H1 (cell line): ENCODE results near the gene PLEKHA4. TPM values are rescaled to one million over a fixed set of nuclear protein-coding genes. Genes with fewer than 3 reads are reported as not detected.

ENCODE experiments used
- CTCF ChIA-PET: fragments of 300-600 bp; sonication (Branson Sonifier 250); formaldehyde crosslinking; loops from one replicate; lab custom pipeline; 2021; ENCODE audit not compliant: partially characterized antibody; lab: Charles Lee
- POLR2A ChIA-PET: fragments of 300-600 bp; sonication (Branson Sonifier 250); formaldehyde crosslinking; loops from one replicate; lab custom pipeline; 2021; ENCODE audit warnings: inconsistent platforms; ENCODE audit not compliant: partially characterized antibody; lab: Charles Lee
- DNase-seq, 2 experiments: peaks; one replicate each; pipeline versions ENCODE4 v3.0.0 to v3.0.0-alpha.2; 2010 to 2022; ENCODE audit warnings: low spot score in 2 of 2, low read depth in 1 of 2, mixed read lengths in 1 of 2
- FAIRE-seq: peaks from 2 replicates; lab custom pipeline; 2011; peaks lifted over from hg19 to GRCh38; lab: Jason Lieb, UNC
- H2AFZ ChIP-seq: 2 replicates; pipeline ENCODE4 v1.8.1; 2012; ENCODE audit warnings: low read length, inconsistent platforms
- H2AK5ac ChIP-seq: 2 replicates; pipeline ENCODE4 v1.6.1; 2013; ENCODE audit warnings: low read depth, low read length
- H2BK120ac ChIP-seq: replicated peaks from 2 replicates; pipeline ENCODE3; 2013; ENCODE audit warnings: low read depth, low read length, inconsistent platforms
- H2BK12ac ChIP-seq: 2 replicates; pipeline ENCODE4 v1.6.1; 2013; ENCODE audit warnings: low read depth, low read length
- H2BK15ac ChIP-seq: 2 replicates; pipeline ENCODE4 v1.6.1; 2013; ENCODE audit warnings: low read length
- H2BK20ac ChIP-seq: 2 replicates; pipeline ENCODE4 v1.6.1; 2013; ENCODE audit warnings: low read length
- H2BK5ac ChIP-seq: 2 replicates; pipeline ENCODE4 v1.6.1; 2013; ENCODE audit warnings: low read depth, low read length
- H3K14ac ChIP-seq: 2 replicates; pipeline ENCODE4 v1.6.1; 2013; ENCODE audit warnings: inconsistent platforms; ENCODE audit not compliant: insufficient read length
- H3K18ac ChIP-seq: 2 replicates; pipeline ENCODE4 v1.6.1; 2013; ENCODE audit warnings: low read length; ENCODE audit errors: extremely low read depth
- H3K23ac ChIP-seq: 2 replicates; pipeline ENCODE4 v1.6.1; 2013; ENCODE audit warnings: inconsistent platforms; ENCODE audit not compliant: insufficient read length
- H3K23me2 ChIP-seq: 2 replicates; pipeline ENCODE4 v1.6.1; 2013; ENCODE audit warnings: low read depth, low read length
- H3K27ac ChIP-seq: 2 replicates; pipeline ENCODE4 v1.6.1; 2011; ENCODE audit warnings: low read depth, low read length, inconsistent platforms
- H3K27me3 ChIP-seq, 4 experiments: replicated peaks in 1 of 4; 1 replicate in 1 of 4; 2 replicates in 3 of 4; pipeline versions ENCODE4 v1.6.1 to v1.8.1; 2011 to 2013; ENCODE audit warnings: low read length in 3 of 4, mild to moderate bottlenecking in 3 of 4, inconsistent platforms in 2 of 4, mixed read lengths in 2 of 4, moderate library complexity in 1 of 4; ENCODE audit not compliant: control insufficient read depth in 3 of 4, insufficient read depth in 3 of 4; ENCODE audit errors: extremely low read depth in 1 of 4
- H3K36me3 ChIP-seq, 4 experiments: 2 replicates each; pipeline versions ENCODE4 v1.6.1 to v1.8.1; 2011 to 2013; ENCODE audit warnings: mild to moderate bottlenecking in 4 of 4, low read length in 3 of 4, moderate library complexity in 2 of 4, control low read depth in 1 of 4, inconsistent platforms in 1 of 4; ENCODE audit not compliant: insufficient read depth in 4 of 4, control insufficient read depth in 2 of 4
- H3K4ac ChIP-seq: replicated peaks from 2 replicates; pipeline ENCODE3; 2013; ENCODE audit warnings: low read length, low read depth, mixed read lengths, inconsistent platforms; ENCODE audit not compliant: insufficient read length
- H3K4me1 ChIP-seq, 4 experiments: replicated peaks in 1 of 4; 1 replicate in 1 of 4; 2 replicates in 3 of 4; pipeline versions ENCODE4 v1.6.1 to v1.8.1; 2011 to 2013; ENCODE audit warnings: low read length in 3 of 4, inconsistent platforms in 2 of 4, mixed read lengths in 1 of 4; ENCODE audit not compliant: insufficient read depth in 4 of 4, control insufficient read depth in 3 of 4
- H3K4me2 ChIP-seq, 2 experiments: 2 replicates each; pipeline versions ENCODE4 v1.6.1 to v1.8.1; 2011 to 2013; ENCODE audit warnings: low read depth in 2 of 2, low read length in 2 of 2, control low read depth in 1 of 2, inconsistent platforms in 1 of 2, mild to moderate bottlenecking in 1 of 2; ENCODE audit not compliant: insufficient read depth in 1 of 2
- H3K4me3 ChIP-seq, 4 experiments: fragments of 200-600, 300-600 bp in 1 of 4; sonication (generic), shearing (Covaris generic), sonication (Bioruptor Twin) in 1 of 4; 2 replicates each; pipeline versions ENCODE4 v1.5.1 to v1.8.1; 2011 to 2016; ENCODE audit warnings: low read length in 4 of 4, low read depth in 3 of 4, control low read depth in 2 of 4, inconsistent platforms in 2 of 4, mild to moderate bottlenecking in 2 of 4, mixed read lengths in 1 of 4, moderate library complexity in 1 of 4; ENCODE audit not compliant: insufficient read depth in 2 of 4; ENCODE audit errors: extremely low read depth in 1 of 4
- H3K56ac ChIP-seq: replicated peaks from 2 replicates; pipeline ENCODE3; 2013; ENCODE audit warnings: low read depth, mild to moderate bottlenecking, mixed read lengths, low read length, inconsistent platforms; ENCODE audit not compliant: insufficient read length
- H3K79me1 ChIP-seq: 2 replicates; pipeline ENCODE4 v1.6.1; 2013; ENCODE audit warnings: low read depth, low read length, control low read depth
- H3K79me2 ChIP-seq, 2 experiments: 2 replicates each; pipeline versions ENCODE4 v1.6.1 to v1.8.1; 2012 to 2013; ENCODE audit warnings: low read length in 2 of 2, mild to moderate bottlenecking in 2 of 2, inconsistent platforms in 1 of 2; ENCODE audit not compliant: insufficient read depth in 2 of 2, control insufficient read depth in 1 of 2
- H3K9ac ChIP-seq, 4 experiments: replicated peaks in 1 of 4; 1 replicate in 1 of 4; 2 replicates in 3 of 4; pipeline versions ENCODE4 v1.6.1 to v1.8.1; 2011 to 2013; ENCODE audit warnings: low read depth in 3 of 4, low read length in 3 of 4, control low read depth in 2 of 4, mild to moderate bottlenecking in 2 of 4, moderate library complexity in 2 of 4, inconsistent platforms in 1 of 4; ENCODE audit errors: extremely low read depth in 1 of 4
- H3K9me3 ChIP-seq, 2 experiments: 2 replicates each; pipeline versions ENCODE4 v1.6.1 to v1.8.1; 2012 to 2013; ENCODE audit warnings: mild to moderate bottlenecking in 2 of 2, moderate library complexity in 2 of 2, control low read depth in 1 of 2, inconsistent platforms in 1 of 2, low read depth in 1 of 2, low read length in 1 of 2, mixed read lengths in 1 of 2; ENCODE audit not compliant: insufficient read depth in 2 of 2
- H4K20me1 ChIP-seq, 2 experiments: replicated peaks in 1 of 2; 2 replicates each; pipeline versions ENCODE3 to v1.8.1; 2011 to 2013; ENCODE audit warnings: inconsistent platforms in 2 of 2, low read length in 2 of 2, mild to moderate bottlenecking in 1 of 2; ENCODE audit not compliant: insufficient read depth in 2 of 2, control insufficient read depth in 1 of 2
- H4K5ac ChIP-seq: 2 replicates; pipeline ENCODE4 v1.6.1; 2013; ENCODE audit warnings: low read length, low read depth, mixed read lengths, inconsistent platforms; ENCODE audit not compliant: insufficient read length
- H4K8ac ChIP-seq: 2 replicates; pipeline ENCODE4 v1.8.0; 2013; ENCODE audit warnings: mild to moderate bottlenecking, moderate library complexity, low read length, inconsistent platforms; ENCODE audit not compliant: insufficient read depth; ENCODE audit errors: extremely low read depth
- H4K91ac ChIP-seq: replicated peaks from 2 replicates; pipeline ENCODE3; 2013; ENCODE audit warnings: low read length, mixed read lengths, inconsistent platforms; ENCODE audit not compliant: insufficient read length
- BCL11A ChIP-seq, 2 experiments: IDR thresholded peaks; one replicate each; pipeline ENCODE4 v1.6.1; 2011; ENCODE audit warnings: low read depth in 2 of 2, low read length in 2 of 2, mild to moderate bottlenecking in 2 of 2
- MAFK ChIP-seq: IDR thresholded peaks from 2 replicates; pipeline ENCODE4 v1.6.1; 2012; ENCODE audit warnings: low read depth, mild to moderate bottlenecking, improper control_type of control experiment, low read length
- NRF1 ChIP-seq: IDR thresholded peaks from 2 replicates; pipeline ENCODE4 v1.6.1; 2011; ENCODE audit warnings: mild to moderate bottlenecking, low read depth, low read length, improper control_type of control experiment
- RAD21 ChIP-seq, 2 experiments: IDR thresholded peaks in 1 of 2; conservative IDR thresholded peaks in 1 of 2; 2 replicates each; pipeline ENCODE4 v1.6.1; 2011; ENCODE audit warnings: low read depth in 2 of 2, low read length in 2 of 2, improper control_type of control experiment in 1 of 2, inconsistent platforms in 1 of 2, mild to moderate bottlenecking in 1 of 2, moderate library complexity in 1 of 2
- RBBP5 ChIP-seq: IDR thresholded peaks from 2 replicates; pipeline ENCODE4 v1.7.1; 2012; ENCODE audit warnings: low read depth, mild to moderate bottlenecking, inconsistent platforms, low read length, moderate library complexity, borderline replicate concordance
- whole genome bisulfite sequencing, 2 experiments: shearing (Covaris generic) in 1 of 2; methylation state at CpG; one replicate each; pipeline versions ENCODE4 v1.1.6 to v1.1.7; 2013 to 2015; ENCODE audit warnings: low lambda C conversion rate in 2 of 2, mixed read lengths in 2 of 2, inconsistent platforms in 1 of 2, low coverage in 1 of 2, missing lambda C conversion rate in 1 of 2; ENCODE audit not compliant: insufficient replicate concordance in 2 of 2, insufficient coverage in 1 of 2, insufficient read length in 1 of 2; ENCODE audit errors: extremely low coverage in 1 of 2, missing lambda C conversion rate in 1 of 2; 5-methylcytosine and 5-hydroxymethylcytosine counted together
- polyA plus RNA-seq, 7 experiments: library from polyadenylated mRNA; depleted of rRNA in 3 of 7; stranded (reverse) in 5 of 7; unstranded in 2 of 7; fragments of >200 nt in 5 of 7; fragments of 200-250 nt in 2 of 7; gene quantifications; 1 replicate in 5 of 7; 2 replicates in 1 of 7; 4 replicates in 1 of 7; pipeline versions ENCODE4 v1.2.1 to v1.2.3, GENCODE V29; 2011 to 2013; ENCODE audit warnings: missing spikeins in 2 of 7, mixed read lengths in 2 of 7
- total RNA-seq: library from RNA; stranded (reverse); fragmentation: NEBNext Ultra II Directional; extraction: Animal tissue kit (Norgen Biotek cat#: 25700); gene quantifications from 2 replicates; pipeline ENCODE4 v1.2.1, GENCODE V29; 2021

The PLEKHA4 gene
- total and polyA plus RNA-seq, 2 of the 8 experiments (the other 6 are each of a cell fraction or from before 2014, with no cell fraction given), result 8.2 to 18.0 TPM

DNA sequence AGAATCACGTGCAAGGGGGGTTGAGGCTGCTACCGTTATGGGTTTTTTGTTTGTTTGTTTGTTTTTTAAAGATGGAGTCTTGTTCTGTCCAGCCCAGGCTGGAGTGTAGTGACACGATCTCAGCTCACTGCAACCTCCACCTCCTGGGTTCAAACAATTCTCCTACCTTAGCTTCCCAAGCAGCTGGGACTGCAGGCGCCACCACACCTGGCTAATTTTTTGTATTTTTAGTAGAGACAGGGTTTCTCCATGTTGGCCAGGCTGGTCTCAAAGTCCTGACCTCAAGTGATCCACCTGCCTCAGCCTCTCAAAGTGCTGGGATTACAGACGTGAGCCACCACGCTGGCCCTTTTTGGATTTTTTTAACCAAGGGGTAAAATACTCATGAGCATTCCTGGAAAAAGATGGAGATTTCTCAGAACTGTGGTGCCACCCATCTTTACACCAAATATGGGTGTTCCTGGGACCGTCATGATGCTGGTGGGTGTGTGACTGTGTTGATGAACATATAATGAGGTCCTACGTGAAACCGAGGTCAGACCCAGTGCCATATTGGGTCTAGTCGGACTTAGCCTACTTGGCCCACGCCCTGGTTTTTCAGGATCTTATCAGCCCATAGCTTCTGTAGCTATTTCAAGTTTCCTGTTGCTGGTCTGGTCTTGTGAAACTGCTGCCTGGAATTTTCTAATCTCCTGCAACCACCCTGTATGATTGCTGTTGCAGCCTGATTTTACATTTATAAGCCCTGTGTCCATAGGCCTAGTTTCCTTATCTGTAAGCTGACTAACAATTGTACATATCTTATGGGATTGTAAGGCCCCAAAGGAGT, 10.0 kb upstream of the PLEKHA4 start:
- POLR2A ChIA-PET, result interaction anchor here (1.2 to 6.9 kb wide), 5 partner anchors 10 to 83 kb away, joined by 3 to 75 read pairs (median 7); partner anchors contain the start of gene PLEKHA4
- Histone ChIP-seq H3K56ac (no peak overlapping the region), H3K14ac (no peak overlapping the region), H3K23ac (no peak overlapping the region), H3K36me3 (peaks cover 13 to 30% (median 20%) of the 10 kb centered on the region in 4 experiments; a peak in 7 of 8 replicates), H3K4me3 (no peak overlapping the region), H2AFZ (no peak overlapping the region), H2BK20ac (no peak overlapping the region), H3K4ac (no peak overlapping the region), H4K5ac (no peak overlapping the region), H3K9me3 (no peaks in the 10 kb centered on the region), H3K27ac (no peak overlapping the region), H3K18ac (no peak overlapping the region), H3K79me1 (peaks cover 9% of the 10 kb centered on the region), H2BK15ac (no peak overlapping the region), H4K8ac (no peak overlapping the region), H2BK5ac (no peak overlapping the region), H3K4me1 (peaks cover 0 to 10% (median 4%) of the 10 kb centered on the region in 4 experiments; a peak in 4 of 7 replicates), H4K20me1 (peaks cover 5 to 13% of the 10 kb centered on the region in 2 experiments), H3K9ac (no peak overlapping the region), H3K4me2 (no peak overlapping the region), H3K27me3 (no peaks in the 10 kb centered on the region), H2AK5ac (no peak overlapping the region), H2BK12ac (0 out of 2 replicates have a peak overlapping the region, but pooled peaks have one; percentile 39)
- no peak for DNase-seq
- TF ChIP-seq MAFK, result no peak
- no peak for TF ChIP-seq BCL11A (IDR thresholded peaks at IDR 0.05; ENCODE audit: low read depth in 2 of 2, low read length in 2 of 2)
- TF ChIP-seq RAD21 (IDR thresholded peaks at IDR 0.05 in 1 of 2, conservative IDR thresholded peaks at IDR 0.05 in 1 of 2; ENCODE audit: low read depth in 2 of 2, low read length in 2 of 2), result no peak
- no peak for TF ChIP-seq NRF1
- no peak for TF ChIP-seq RBBP5
- TF ChIP-seq, all 59 proteins: peak for 0
- CTCF ChIA-PET, result interaction anchor here (0.5 to 1.6 kb wide), 11 partner anchors 11 to 695 kb away, joined by 3 to 5 read pairs (median 3); partner anchors contain the start of gene BAX
- no peak for FAIRE-seq
- Histone ChIP-seq H3K23me2 (no peaks in the 10 kb centered on the region), H3K79me2 (peaks cover 4 to 14% of the 10 kb centered on the region in 2 experiments; a peak in 3 of 4 replicates), H4K91ac (no peak overlapping the region), H2BK120ac (no peak overlapping the region)
- 91% methylated on average over 11 of the region's 11 CpGs; no CpG with 5 or more reads in 1 of the 2 experiments for WGBS, 2 experiments
